Stromal cell of bone marrow (primary cell): ENCODE results near the gene PPME1.

Experiments used
- DNase-seq: peaks from one replicate; pipeline ENCODE4 v3.0.0-alpha.2; 2012; ENCODE audit warnings: low read depth

The PPME1 gene

GRCh38 chr11:74159642-74160041 is 11.4 kb upstream of the PPME1 start:
- DNase-seq, result no peak

DNA sequence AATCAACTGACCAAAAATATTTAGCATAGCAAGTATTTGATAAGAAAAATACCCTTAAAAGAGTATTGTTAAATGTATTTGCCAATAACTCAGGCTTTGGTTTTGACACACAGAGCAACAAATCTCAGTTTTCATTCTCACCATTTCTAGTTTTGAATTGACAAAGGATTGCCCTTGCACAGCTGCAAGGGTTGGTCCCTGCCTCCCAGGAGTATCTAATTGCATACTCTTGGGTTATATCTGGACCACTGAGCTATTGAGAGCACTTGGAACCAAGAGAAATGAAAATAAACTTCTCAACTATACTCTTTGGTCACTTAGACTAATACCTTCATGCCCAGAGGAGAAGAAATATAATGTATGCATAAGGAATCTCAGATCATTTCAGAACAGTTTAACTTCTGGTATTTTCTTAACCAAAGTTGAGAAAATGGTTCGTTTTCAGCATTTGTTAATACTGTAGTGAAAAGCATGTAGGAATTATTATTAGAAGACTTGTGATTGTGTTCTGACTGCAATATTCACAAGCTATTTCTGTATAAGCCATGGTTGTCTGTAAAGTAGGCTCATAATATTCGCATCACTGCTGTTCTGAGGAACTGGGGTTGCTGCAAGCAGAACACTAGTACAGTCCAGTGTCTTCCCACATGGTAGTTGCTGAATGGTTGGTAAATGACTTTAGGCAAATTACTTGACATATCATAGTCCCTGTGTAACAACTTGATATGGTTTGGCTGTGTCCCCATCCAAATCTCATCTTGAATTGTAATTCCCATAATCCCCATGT is 8.2 kb upstream of the PPME1 start:
- DNase-seq, result no peak

GRCh38 chr11:74168838-74169237 is 2.3 kb upstream of the PPME1 start:
- DNase-seq, result no peak

GRCh38 chr11:74169738-74170458 is 1.2 kb upstream of the PPME1 start:
- DNase-seq, result no peak

GRCh38 chr11:74171630-74171968 is 510 bp downstream of the PPME1 start:
- DNase-seq, result no peak

DNA sequence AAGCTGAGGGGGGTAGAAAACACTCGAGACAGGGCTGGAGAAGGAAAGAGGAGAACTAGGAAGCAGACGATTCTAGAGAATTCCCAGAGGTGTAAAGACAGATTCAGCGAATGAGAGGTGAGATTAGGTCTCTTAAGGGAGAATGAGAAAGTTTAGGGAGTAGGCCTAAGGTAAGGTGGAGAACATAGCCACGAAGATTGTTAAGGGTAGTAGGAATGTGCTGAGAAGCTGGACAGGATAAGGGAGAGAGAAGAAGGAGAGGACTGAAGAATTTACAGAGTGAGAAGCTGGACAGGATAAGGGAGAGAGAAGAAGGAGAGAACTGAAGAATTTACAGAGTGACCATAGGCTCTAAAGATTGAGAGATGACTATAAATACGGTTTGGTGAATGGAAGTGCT is 908 bp downstream of the PPME1 start:
- no peak for DNase-seq

- DNase-seq, result no peak
Measured at GRCh38 chr11:74175920-74176319, 4.8 kb downstream of the PPME1 start.

- DNase-seq, result no peak
Measured at GRCh38 chr11:74179234-74180052, 8.4 kb downstream of the PPME1 start.

- DNase-seq, result no peak
Measured at GRCh38 chr11:74182635-74183034, 11.5 kb downstream of the PPME1 start.

GRCh38 chr11:74185285-74185684 is 14.2 kb downstream of the PPME1 start:
- no peak for DNase-seq

DNA sequence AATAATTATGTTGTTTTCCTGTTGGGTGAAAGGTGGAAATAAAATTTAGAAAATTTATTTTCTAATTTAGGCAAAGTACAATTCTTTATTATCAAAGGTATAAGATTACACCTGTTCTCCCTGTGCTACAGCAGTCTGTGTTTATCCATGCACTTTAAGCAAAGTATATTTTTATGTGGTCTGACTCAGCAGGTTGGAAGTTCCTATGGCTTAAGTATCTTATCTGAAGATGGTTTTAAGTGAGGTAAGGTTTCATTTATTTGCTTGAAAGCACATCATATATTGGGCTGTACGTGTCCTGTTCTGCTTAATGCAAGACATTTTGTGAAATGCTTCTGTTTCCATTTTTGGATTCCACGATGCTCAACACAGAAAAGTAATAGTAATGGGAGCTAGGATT is 14.6 kb downstream of the PPME1 start:
- DNase-seq, result no peak

DNA sequence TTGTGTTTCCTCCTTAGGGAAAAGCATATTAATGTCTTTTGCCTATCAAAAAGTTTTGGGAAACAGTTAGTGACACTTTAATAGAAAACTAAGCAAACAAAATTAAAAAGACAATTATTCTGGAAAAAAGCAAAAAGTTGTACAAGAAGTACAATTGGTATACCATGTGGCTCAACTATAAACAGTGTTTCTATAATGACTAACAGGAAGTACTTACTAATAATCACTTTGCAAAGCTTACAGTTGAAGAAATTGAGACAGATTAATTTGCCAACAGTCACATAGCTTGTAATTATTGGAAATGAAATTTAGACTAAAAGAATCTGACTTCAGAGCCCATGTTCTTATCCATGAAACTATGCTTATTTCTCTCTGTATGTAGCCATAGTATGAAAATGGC is 24.7 kb downstream of the PPME1 start:
- no peak for DNase-seq

DNA sequence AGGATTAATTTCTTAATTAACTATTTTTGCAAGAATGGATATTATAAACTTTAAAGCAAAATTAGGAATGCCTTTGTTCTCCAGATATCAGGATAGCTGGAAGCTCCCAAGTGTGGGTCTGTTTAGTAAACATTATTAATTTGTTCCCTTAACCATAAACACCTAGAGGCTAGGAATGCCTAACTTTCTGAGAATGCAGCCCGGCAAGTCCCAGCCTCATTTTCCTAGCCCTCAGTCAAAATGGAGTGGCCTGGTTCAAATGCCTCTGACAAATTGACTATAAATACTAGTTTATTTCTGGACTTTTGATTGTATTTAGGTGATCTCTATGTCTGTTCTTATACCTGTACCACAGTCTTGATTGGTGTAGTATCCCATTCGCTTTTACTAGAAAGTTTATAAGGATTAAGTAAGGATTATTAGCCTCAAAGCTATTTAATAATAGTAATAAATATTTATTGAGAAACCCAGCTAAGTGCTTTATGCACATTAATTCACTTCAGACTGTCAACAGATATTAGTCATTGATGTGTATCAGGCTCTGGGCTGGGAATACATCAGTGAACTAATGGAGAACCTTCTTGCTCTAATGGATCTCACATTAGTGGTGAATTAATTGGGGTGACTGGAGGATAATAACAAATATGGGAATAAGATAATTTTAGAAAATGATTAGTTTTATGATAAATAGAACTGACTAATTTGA is 25.8 kb downstream of the PPME1 start:
- DNase-seq, result no peak

GRCh38 chr11:74203966-74204365 is 32.9 kb downstream of the PPME1 start:
- no peak for DNase-seq

- no peak for DNase-seq
Measured at GRCh38 chr11:74204701-74205100, 33.6 kb downstream of the PPME1 start.

GRCh38 chr11:74205181-74205580 is 34.1 kb downstream of the PPME1 start:
- no peak for DNase-seq

DNA sequence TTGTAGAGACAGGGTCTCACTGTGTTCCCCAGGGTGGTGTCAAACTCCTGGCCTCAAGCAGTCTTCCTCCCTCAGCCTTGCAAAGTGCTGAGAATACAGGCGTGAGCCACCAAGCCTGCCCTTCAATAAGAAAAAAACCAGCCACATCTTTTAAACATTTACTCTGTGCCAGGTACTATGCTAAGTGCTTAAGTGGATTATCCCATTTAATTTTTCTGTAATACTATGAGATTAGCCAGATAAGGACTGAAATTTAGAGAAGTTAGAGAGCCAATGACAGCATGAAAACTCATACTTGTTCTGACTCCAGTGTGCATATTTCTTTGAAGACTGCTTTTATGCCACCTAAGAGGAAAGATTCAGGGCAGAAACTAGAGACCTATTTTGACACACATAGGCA is 35.7 kb downstream of the PPME1 start:
- DNase-seq, result no peak

GRCh38 chr11:74208507-74208906 is 37.4 kb downstream of the PPME1 start:
- no peak for DNase-seq

- DNase-seq, result no peak
Measured at GRCh38 chr11:74212533-74212932, 41.4 kb downstream of the PPME1 start.

GRCh38 chr11:74220376-74220775 is 49.3 kb downstream of the PPME1 start:
- DNase-seq, result no peak

- no peak for DNase-seq
Measured at GRCh38 chr11:74221816-74222215, 50.7 kb downstream of the PPME1 start.

DNA sequence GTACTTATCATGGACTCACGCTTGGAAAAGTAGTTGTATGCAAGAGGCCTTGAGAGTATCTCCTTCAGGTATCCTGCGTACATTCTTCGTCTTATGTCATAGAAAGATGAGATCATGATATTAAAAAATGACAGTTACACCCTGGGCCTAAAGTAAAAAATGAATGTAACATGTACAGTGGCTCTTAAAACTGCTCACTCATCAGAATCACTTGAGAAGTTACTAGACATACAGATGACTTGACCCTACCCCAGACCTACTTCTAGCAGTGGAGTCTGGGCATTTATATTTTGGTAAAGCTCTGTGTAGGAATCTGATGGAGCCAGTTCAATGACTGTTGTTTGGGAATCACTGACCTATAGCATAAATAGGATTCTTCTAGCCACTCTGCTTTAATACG is 54.5 kb downstream of the PPME1 start:
- DNase-seq, result no peak
